ENCODE data around the gene LIX1L.
A peak's percentile ranks its signal among the peaks of the same experiment; 100 is the strongest.

The LIX1L gene

GRCh38 chr1:145892486-145893087, 65.2 kb downstream of the LIX1L start:
- no peak overlapping the region for H3K9ac ChIP-seq
- no peaks in the 10 kb centered on the region for H4K20me1 ChIP-seq (ENCODE audit: insufficient read depth)
- no peak for TF ChIP-seq CTCF (conservative IDR thresholded peaks at IDR 0.05; ENCODE audit: low read depth, low read length)
- H3K4me3 ChIP-seq (IDR thresholded peaks at IDR 0.05; ENCODE audit: insufficient read depth, low read depth, low read length), result no peak overlapping the region
- H3K4me2 ChIP-seq, result no peak overlapping the region
- H2AFZ ChIP-seq (ENCODE audit: low read depth), result peak overlapping the region; percentile 38; the same call in 1 of the 2 replicates
- H3K36me3 ChIP-seq (ENCODE audit: insufficient read depth), result no peaks in the 10 kb centered on the region
- no peaks in the 10 kb centered on the region for H3K27me3 ChIP-seq (ENCODE audit: insufficient read depth, low read depth)
- H3K4me1 ChIP-seq (ENCODE audit: low read depth, poor library complexity, severe bottlenecking), result peaks cover 9% of the 10 kb centered on the region
- H3K79me2 ChIP-seq (ENCODE audit: insufficient read depth, low read depth), result no peaks in the 10 kb centered on the region
- no peak overlapping the region for H3K27ac ChIP-seq

- no peak overlapping the region for H3K4me3 ChIP-seq (IDR thresholded peaks at IDR 0.05; ENCODE audit: insufficient read depth, low read depth, low read length)
- H2AFZ ChIP-seq (ENCODE audit: low read depth), result peak overlapping the region; percentile 38; the same call in 1 of the 2 replicates
- no peak overlapping the region for H3K27ac ChIP-seq
- no peak overlapping the region for H3K9ac ChIP-seq
- H3K4me2 ChIP-seq, result no peak overlapping the region
- H3K27me3 ChIP-seq (ENCODE audit: insufficient read depth, low read depth), result no peaks in the 10 kb centered on the region
- no peaks in the 10 kb centered on the region for H3K36me3 ChIP-seq (ENCODE audit: insufficient read depth)
- H3K4me1 ChIP-seq (ENCODE audit: low read depth, poor library complexity, severe bottlenecking), result peaks cover 9% of the 10 kb centered on the region
- no peaks in the 10 kb centered on the region for H4K20me1 ChIP-seq (ENCODE audit: insufficient read depth)
- no peaks in the 10 kb centered on the region for H3K79me2 ChIP-seq (ENCODE audit: insufficient read depth, low read depth)
- peak; percentile 100 for TF ChIP-seq CTCF (conservative IDR thresholded peaks at IDR 0.05; ENCODE audit: low read depth, low read length)
These were observed 66.0 kb downstream of the LIX1L start for GRCh38 chr1:145891587-145892485.

DNA sequence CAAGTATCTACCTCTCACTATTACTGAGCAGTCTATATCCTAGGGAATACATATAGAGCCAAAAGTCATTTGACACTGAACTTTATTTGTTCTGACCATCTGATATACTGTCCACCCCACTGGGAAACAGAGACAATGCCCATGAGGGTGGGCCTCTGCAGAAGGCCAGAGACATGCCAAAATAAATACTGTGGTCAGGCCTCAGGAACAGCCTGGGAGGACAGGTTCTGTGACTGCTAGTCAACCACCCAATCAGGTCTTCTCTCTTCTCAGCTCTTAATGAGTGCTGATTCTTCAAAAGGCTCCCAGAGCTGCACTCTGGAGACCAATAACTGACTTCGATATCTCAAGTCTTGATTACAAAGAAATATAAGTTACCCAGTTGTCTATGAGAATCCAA, 66.7 kb downstream of the LIX1L start:
- H2AFZ ChIP-seq (ENCODE audit: low read depth), result peak overlapping the region; percentile 38; the same call in 1 of the 2 replicates
- no peaks in the 10 kb centered on the region for H3K27me3 ChIP-seq (ENCODE audit: insufficient read depth, low read depth)
- H3K9ac ChIP-seq, result no peak overlapping the region
- no peaks in the 10 kb centered on the region for H4K20me1 ChIP-seq (ENCODE audit: insufficient read depth)
- H3K4me2 ChIP-seq, result no peak overlapping the region
- TF ChIP-seq CTCF (conservative IDR thresholded peaks at IDR 0.05; ENCODE audit: low read depth, low read length), result no peak
- H3K79me2 ChIP-seq (ENCODE audit: insufficient read depth, low read depth), result no peaks in the 10 kb centered on the region
- H3K27ac ChIP-seq, result no peak overlapping the region
- H3K4me3 ChIP-seq (IDR thresholded peaks at IDR 0.05; ENCODE audit: insufficient read depth, low read depth, low read length), result no peak overlapping the region
- no peaks in the 10 kb centered on the region for H3K36me3 ChIP-seq (ENCODE audit: insufficient read depth)
- H3K4me1 ChIP-seq (ENCODE audit: low read depth, poor library complexity, severe bottlenecking), result peaks cover 13% of the 10 kb centered on the region

- Histone ChIP-seq H3K9ac (no peak overlapping the region), H3K4me1 (ENCODE audit: low read depth, poor library complexity, severe bottlenecking) (peaks cover 20% of the 10 kb centered on the region), H3K4me2 (no peak overlapping the region), H3K79me2 (ENCODE audit: insufficient read depth, low read depth) (no peaks in the 10 kb centered on the region), H2AFZ (ENCODE audit: low read depth) (no peak overlapping the region), H3K36me3 (ENCODE audit: insufficient read depth) (no peaks in the 10 kb centered on the region), H4K20me1 (ENCODE audit: insufficient read depth) (no peaks in the 10 kb centered on the region), H3K27me3 (ENCODE audit: insufficient read depth, low read depth) (peaks cover 9% of the 10 kb centered on the region), H3K27ac (no peak overlapping the region), H3K4me3 (IDR thresholded peaks at IDR 0.05; ENCODE audit: insufficient read depth, low read depth, low read length) (no peak overlapping the region)
- TF ChIP-seq CTCF (conservative IDR thresholded peaks at IDR 0.05; ENCODE audit: low read depth, low read length), result no peak
These were observed 68.1 kb downstream of the LIX1L start for GRCh38 chr1:145889722-145890121.

Measured in KMS-11 (cell line).